Hair follicle dermal papilla cell (primary cell): ENCODE data around the gene WDR53. TPM values are rescaled to one million over a fixed set of nuclear protein-coding genes. Genes with fewer than 3 reads are reported as not detected.

ENCODE experiments used
- small RNA-seq: library from RNA; depleted of rRNA; stranded (forward); fragments of <200 nt; gene quantifications from one replicate; pipeline ENCODE3, GENCODE V24; 2012
- total RNA-seq: library from RNA; depleted of rRNA; stranded (reverse); fragments of >200 nt; gene quantifications from 2 replicates; pipeline ENCODE4 v1.2.3, GENCODE V29; 2012

WDR53 gene
- total RNA-seq = 3.4 and 3.9 TPM in 2 replicates

DNA sequence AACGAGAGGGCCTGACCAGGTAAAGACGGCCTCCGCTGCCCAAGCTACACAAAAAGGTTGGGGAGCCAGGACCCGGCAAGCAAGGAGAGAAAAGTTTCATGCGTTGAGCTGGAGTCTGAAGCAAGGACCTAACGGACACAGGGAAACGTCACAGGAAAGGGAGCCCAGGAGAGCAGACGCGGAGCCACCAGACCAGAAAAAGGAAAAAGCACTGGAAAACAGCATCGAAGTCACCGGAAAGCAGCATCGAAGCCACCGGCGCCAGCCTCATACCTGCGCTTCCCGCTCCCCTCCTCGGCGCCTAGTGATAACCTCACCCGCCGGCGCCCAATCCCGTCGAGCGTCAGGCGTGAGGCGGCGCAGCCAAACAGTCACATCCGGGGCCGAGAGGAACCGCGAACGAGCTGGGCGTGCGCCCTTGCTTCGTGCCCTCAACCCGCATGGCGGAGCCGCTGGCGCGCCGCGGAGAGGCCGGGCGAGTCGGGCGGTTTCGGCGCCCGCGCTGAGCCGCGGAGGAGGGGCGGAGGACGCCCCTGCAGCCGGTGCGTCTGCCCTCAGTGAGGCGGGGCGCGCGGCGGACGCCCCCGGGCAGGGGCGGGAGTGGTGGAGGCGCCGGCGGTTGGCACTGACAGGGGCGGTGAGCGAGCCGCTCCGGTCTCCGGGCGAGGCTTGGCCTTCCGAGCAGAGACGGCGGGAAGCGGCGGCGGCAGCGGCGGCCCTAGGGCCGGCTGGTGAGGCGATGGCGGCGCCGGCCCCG, at the start of gene WDR53, which contains the start of gene FBXO45:
Gene WDR53, minus strand, starts transcription at position 309 of the 757 bp plus-strand sequence. CDS start 7,079 bp downstream, outside the sequence.
Gene FBXO45, plus strand, starts transcription at position 415 of the 757 bp plus-strand sequence. Its CDS starts 325 bp downstream, at position 740.

DNA sequence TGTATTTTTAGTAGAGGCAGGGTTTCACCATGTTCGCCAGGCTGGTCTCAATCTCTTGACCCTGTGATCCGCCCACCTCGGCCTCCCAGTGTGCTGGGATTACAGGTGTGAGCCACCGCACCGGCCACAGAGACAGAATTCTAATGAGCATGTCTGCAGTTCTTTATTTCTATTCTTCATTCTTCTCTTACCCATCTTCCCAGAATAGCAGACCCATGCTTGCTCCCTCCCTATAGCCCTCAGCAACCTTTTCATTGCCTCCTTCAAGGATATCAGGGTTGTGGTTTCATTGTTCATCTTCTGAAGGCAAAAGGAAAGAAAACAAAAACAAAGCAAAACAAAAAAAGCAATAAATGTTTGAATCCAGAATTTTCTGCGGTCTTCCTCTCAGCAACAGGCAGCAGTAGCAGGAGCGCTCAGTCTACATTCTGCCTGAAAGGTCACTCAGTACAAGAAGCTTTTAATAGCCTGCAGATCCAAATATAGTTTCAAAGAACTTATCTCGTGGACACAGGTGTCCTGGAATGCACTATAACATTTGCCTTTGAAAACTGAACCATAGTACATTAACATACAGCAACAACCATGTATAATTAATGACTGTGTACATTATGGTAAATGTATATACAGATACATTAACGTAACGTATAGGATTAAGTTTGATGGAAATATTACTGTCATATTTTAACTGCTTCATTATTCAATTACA, 53.3 kb downstream of the WDR53 start, which contains the start of gene SMCO1:
Gene SMCO1, minus strand, starts transcription at position 434 of the 709 bp plus-strand sequence. Its CDS starts 137 bp downstream, at position 297.

Small RNA genes within 50 kb of the gene (small RNA-seq; reads per million reads assigned to genes)
- not detected for gene RPS29P3

Other genes starting within 250 kb of the WDR53 start
- gene TM4SF19, start 230.2 kb downstream of the WDR53 start, total RNA-seq = 0.49 TPM in 1 of 2 replicates, not detected in the other
- gene UBXN7, start 136.1 kb downstream of the WDR53 start, total RNA-seq = 22.8 and 24.0 TPM in 2 replicates
- gene RNF168, start 64.8 kb downstream of the WDR53 start, total RNA-seq = 14.3 and 15.7 TPM in 2 replicates
- gene SMCO1, start 53.2 kb downstream of the WDR53 start, total RNA-seq = 0.16 TPM in 1 of 2 replicates, not detected in the other
- 6.0 and 6.2 TPM in 2 replicates for gene FBXO45, start 106 bp upstream of the WDR53 start, total RNA-seq
- gene NRROS, start 71.1 kb upstream of the WDR53 start, total RNA-seq = 0.12 and 0.16 TPM in 2 replicates
- gene CEP19, start 143.7 kb upstream of the WDR53 start, total RNA-seq = 2.8 and 3.0 TPM in 2 replicates
- 15.7 and 18.1 TPM in 2 replicates for gene PIGX, start 143.8 kb upstream of the WDR53 start, total RNA-seq
- gene PAK2, start 171.3 kb upstream of the WDR53 start, total RNA-seq = 40.2 and 41.9 TPM in 2 replicates